Fibroblast of mammary gland (primary cell): ENCODE results near the gene FOXA2.
"Not testable (repeated sequence)": the region's sequence is repeated elsewhere in the genome, so short reads cannot be mapped to it uniquely, and the experiment has no call there.

Experiments used
- DNase-seq: peaks from one replicate; pipeline ENCODE4 v3.0.0-alpha.2; 2010; ENCODE audit warnings: low read depth
- H3K4me3 ChIP-seq: 2 replicates; pipeline ENCODE4 v1.5.1; 2011; ENCODE audit warnings: low read depth, mild to moderate bottlenecking, low read length, moderate library complexity; ENCODE audit not compliant: control insufficient read depth
- CTCF ChIP-seq: conservative IDR thresholded peaks from 2 replicates; pipeline ENCODE4 v1.5.1; 2011; ENCODE audit warnings: low read depth, low read length, inconsistent platforms; ENCODE audit not compliant: control insufficient read depth, insufficient read depth

Gene FOXA2

DNA sequence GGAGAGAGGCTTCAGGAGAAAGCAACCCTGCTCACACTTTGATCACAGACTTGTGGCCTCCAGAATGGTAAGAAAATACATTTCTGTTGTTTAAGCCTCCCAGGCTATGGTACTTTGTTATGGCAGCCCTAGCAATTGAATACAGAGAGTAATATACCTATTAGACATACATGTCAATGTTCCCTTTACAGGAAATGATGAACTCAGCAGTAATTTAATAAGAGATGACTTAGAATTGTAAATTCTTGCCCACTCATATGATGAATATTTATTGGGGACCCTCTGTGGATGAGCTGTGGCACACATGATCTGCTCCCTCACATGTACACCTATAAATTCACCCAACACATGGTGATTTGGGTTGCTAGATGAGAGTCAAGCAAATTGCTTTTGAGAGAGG lies 20.4 kb upstream of the FOXA2 start:
- H3K4me3 ChIP-seq: no peak overlapping the region
- no peak for TF ChIP-seq CTCF
- DNase-seq: no peak

GRCh38 chr20:22601361-22602141 lies 17.2 kb upstream of the FOXA2 start:
- no peak for DNase-seq
- no peak overlapping the region for H3K4me3 ChIP-seq
- TF ChIP-seq CTCF: no peak

GRCh38 chr20:22599258-22599657 lies 14.9 kb upstream of the FOXA2 start:
- not testable (repeated sequence) for H3K4me3 ChIP-seq, DNase-seq

- TF ChIP-seq CTCF: no peak
- DNase-seq: no peak
- H3K4me3 ChIP-seq: no peak overlapping the region
Observed at GRCh38 chr20:22597303-22597702, 12.9 kb upstream of the FOXA2 start.

DNA sequence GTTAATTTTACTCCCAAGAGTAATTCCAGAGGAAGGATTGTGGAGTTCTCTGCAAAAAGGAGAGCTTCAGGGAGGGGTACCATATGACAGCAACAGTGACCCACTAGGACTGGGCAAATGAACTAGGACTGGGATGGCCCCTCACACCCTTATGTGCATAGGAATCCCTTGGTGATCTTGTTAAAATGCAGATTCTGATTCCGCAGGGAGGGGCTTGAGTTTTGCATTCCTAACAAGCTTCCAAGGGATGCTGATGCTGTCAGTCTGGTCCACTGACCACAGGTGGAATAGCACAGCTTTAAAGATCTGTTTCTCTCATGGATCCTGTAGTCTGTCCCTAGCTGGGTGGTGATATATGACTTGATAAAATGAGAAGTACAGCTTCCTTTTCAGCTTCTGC lies 6.3 kb upstream of the FOXA2 start:
- H3K4me3 ChIP-seq: no peak overlapping the region
- no peak for TF ChIP-seq CTCF
- no peak for DNase-seq

DNA sequence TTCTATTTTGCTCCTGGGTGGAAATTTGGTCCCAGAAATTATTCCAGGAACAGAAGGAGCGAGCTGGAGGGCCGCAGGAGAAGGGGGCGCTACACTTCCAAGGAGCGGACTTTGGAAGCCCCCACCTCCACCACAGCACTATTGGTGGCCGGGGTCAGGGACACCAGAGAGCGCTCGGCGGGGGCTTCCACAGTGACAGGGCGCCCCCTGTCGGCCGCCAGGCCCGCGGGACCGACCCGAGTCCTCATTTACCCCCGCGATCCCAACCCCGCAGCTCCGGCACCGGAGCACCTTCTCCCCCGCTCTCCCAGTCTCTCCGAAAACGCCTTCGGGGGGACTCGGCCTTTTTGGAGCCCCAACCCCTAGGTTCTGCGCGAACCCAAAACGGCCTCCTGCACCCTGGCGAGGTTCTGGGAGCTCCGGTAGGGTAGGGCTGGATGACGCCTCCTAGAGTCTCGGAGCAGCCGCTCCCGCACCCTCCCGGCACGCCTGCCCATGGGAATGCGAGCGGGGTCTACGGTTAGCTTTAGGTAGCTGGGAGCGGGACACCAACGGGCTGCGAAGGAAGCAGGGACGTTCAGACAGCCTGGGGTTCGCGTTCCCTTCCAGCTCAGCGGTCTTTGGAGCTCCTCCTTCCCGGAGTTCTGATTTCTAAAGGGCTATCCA lies 2.4 kb upstream of the FOXA2 start:
- peak; percentile 47 for TF ChIP-seq CTCF
- DNase-seq: no peak
- H3K4me3 ChIP-seq: no peak overlapping the region

GRCh38 chr20:22585786-22586493 lies 1.6 kb upstream of the FOXA2 start:
- no peak for DNase-seq
- no peak overlapping the region for H3K4me3 ChIP-seq
- TF ChIP-seq CTCF: no peak
